Neural progenitor cell (in vitro differentiated cells): Measurements from ENCODE around the gene CMTM8.

ENCODE experiments used
- EZH2 ChIP-seq: fragments of 200-600 bp; sonication (generic); IDR thresholded peaks from 2 replicates; pipeline ENCODE4 v1.6.1; 2017; ENCODE audit warnings: antibody characterized with exemption, mild to moderate bottlenecking, moderate library complexity
- TF ChIP-seq, protein P1 (sequence below): fragments of 200-600 bp; sonication (generic); IDR thresholded peaks from 2 replicates; pipeline ENCODE4 v1.5.1; 2017; ENCODE audit warnings: antibody characterized with exemption, mild to moderate bottlenecking

DNA sequence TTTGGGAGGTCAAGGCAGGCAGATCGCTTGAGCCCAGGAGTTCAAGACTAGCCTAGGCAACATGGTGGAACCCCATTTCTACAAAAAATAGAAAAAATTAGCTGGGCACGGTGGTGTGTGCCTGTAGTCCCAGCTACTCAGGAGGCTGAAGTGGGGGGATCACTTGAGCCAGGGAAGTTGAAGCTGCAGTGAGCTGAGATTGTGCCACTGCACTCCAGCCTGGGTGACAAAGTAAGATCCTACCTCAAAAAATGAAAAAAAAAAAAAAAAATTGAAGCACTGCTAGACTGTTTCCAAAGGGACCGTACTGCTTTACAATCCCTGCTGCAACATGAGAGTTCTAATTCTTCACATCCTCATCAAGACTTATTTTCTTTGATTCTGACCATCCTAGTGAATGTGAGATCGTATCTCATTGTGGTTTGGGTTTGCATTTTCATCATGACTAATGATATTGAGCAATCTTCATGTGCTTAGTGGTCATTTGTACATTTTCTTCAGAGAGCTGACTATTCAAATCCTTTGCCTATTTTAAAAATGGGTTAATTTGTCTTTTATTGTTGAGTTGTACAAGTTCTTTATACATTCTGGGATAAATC is 10.8 kb downstream of the CMTM8 start:
- TF ChIP-seq EZH2 = no peak
- TF ChIP-seq, protein P1, sequence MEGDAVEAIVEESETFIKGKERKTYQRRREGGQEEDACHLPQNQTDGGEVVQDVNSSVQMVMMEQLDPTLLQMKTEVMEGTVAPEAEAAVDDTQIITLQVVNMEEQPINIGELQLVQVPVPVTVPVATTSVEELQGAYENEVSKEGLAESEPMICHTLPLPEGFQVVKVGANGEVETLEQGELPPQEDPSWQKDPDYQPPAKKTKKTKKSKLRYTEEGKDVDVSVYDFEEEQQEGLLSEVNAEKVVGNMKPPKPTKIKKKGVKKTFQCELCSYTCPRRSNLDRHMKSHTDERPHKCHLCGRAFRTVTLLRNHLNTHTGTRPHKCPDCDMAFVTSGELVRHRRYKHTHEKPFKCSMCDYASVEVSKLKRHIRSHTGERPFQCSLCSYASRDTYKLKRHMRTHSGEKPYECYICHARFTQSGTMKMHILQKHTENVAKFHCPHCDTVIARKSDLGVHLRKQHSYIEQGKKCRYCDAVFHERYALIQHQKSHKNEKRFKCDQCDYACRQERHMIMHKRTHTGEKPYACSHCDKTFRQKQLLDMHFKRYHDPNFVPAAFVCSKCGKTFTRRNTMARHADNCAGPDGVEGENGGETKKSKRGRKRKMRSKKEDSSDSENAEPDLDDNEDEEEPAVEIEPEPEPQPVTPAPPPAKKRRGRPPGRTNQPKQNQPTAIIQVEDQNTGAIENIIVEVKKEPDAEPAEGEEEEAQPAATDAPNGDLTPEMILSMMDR = no peak
